Stimulated activated naive B cell treated with anti-CD40 and anti-IgM and Interleukin-4, amounts not matched to agents 10 μg/mL and 1 μg/mL and 100 μg/mL, for 72 hours (primary cell): ENCODE measurements around the gene VPS9D1.
A peak's percentile ranks its signal among the peaks of the same experiment; 100 is the strongest.
"Not testable (repeated sequence)": the region's sequence is repeated elsewhere in the genome, so short reads cannot be mapped to it uniquely, and the experiment has no call there.

ENCODE experiments used
- ATAC-seq, 2 donors: fragments of 150-1000 bp; cut with Tn5 transposase; replicated peaks; 2 replicates each; pipeline ENCODE4 v1.10.0; 2021; ENCODE audit warnings: moderate library complexity in 1 of 2
- DNase-seq: peaks from one replicate; pipeline ENCODE4 v3.0.0; 2021
- H3K27ac Mint-ChIP-seq: one replicate; pipeline ENCODE4 v1.8.0; 2022; ENCODE audit warnings: mild to moderate bottlenecking, mixed read lengths
- H3K27me3 Mint-ChIP-seq, 2 donors: one replicate each; pipeline ENCODE4 v1.8.0; 2022; ENCODE audit warnings: mixed read lengths in 2 of 2
- H3K36me3 Mint-ChIP-seq, 2 donors: one replicate each; pipeline ENCODE4 v1.8.0; 2022; ENCODE audit warnings: mixed read lengths in 2 of 2, mild to moderate bottlenecking in 1 of 2
- H3K4me1 Mint-ChIP-seq, 2 donors: one replicate each; pipeline ENCODE4 v1.8.0; 2022; ENCODE audit warnings: mixed read lengths in 2 of 2, mild to moderate bottlenecking in 1 of 2
- H3K4me3 Mint-ChIP-seq, 2 donors: one replicate each; pipeline ENCODE4 v1.8.0; 2022; ENCODE audit warnings: mild to moderate bottlenecking in 2 of 2, mixed read lengths in 2 of 2, moderate library complexity in 1 of 2
- H3K9me3 Mint-ChIP-seq, 2 donors: one replicate each; pipeline ENCODE4 v1.8.0; 2022; ENCODE audit warnings: mixed read lengths in 2 of 2, mild to moderate bottlenecking in 1 of 2

The VPS9D1 gene

GRCh38 chr16:89709166-89709565, 11.5 kb downstream of the VPS9D1 start:
- no peak overlapping the region for H3K4me3 Mint-ChIP-seq
- DNase-seq (no peak), ATAC-seq (no peak)
- peaks cover 0 to 2% of the 10 kb centered on the region in 2 donors for H3K36me3 Mint-ChIP-seq
- no peak overlapping the region for H3K27ac Mint-ChIP-seq
- H3K27me3 Mint-ChIP-seq: no peaks in the 10 kb centered on the region
- no peaks in the 10 kb centered on the region for H3K9me3 Mint-ChIP-seq
- peaks cover 6 to 19% of the 10 kb centered on the region in 2 donors for H3K4me1 Mint-ChIP-seq

- Mint-ChIP-seq H3K4me3 (no peak overlapping the region), H3K4me1 (peaks cover 6 to 19% of the 10 kb centered on the region in 2 donors), H3K27ac (no peak overlapping the region), H3K27me3 (no peaks in the 10 kb centered on the region), H3K36me3 (no peaks in the 10 kb centered on the region), H3K9me3 (no peaks in the 10 kb centered on the region)
- DNase-seq (no peak), ATAC-seq (no peak)
These were observed 12.2 kb downstream of the VPS9D1 start for GRCh38 chr16:89708481-89708931.

DNA sequence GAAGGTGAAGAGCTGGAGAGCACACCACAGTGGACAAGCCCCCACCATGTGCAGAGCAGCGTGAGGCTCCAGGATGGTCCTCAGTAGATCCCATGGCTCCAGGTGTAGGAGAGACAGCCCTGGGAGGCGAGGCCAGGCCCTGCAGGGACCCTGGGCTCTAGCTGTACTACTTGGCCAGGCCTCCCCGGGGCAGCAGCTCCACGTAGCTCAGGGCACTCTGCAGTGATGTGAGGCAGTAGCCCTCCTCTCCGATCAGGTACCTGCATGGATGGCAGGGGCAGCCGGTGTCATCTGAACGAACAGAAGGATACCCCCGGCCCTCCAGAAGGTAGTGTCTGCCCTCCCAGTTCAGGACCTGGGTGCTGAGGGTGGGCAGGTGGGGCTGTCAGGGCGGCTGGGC, 13.0 kb downstream of the VPS9D1 start:
- Mint-ChIP-seq H3K9me3 (no peaks in the 10 kb centered on the region), H3K4me3 (no peak overlapping the region), H3K4me1 (peaks cover 6 to 19% of the 10 kb centered on the region in 2 donors), H3K36me3 (no peaks in the 10 kb centered on the region), H3K27me3 (no peaks in the 10 kb centered on the region), H3K27ac (no peak overlapping the region)
- ATAC-seq (no peak), DNase-seq (no peak)

DNA sequence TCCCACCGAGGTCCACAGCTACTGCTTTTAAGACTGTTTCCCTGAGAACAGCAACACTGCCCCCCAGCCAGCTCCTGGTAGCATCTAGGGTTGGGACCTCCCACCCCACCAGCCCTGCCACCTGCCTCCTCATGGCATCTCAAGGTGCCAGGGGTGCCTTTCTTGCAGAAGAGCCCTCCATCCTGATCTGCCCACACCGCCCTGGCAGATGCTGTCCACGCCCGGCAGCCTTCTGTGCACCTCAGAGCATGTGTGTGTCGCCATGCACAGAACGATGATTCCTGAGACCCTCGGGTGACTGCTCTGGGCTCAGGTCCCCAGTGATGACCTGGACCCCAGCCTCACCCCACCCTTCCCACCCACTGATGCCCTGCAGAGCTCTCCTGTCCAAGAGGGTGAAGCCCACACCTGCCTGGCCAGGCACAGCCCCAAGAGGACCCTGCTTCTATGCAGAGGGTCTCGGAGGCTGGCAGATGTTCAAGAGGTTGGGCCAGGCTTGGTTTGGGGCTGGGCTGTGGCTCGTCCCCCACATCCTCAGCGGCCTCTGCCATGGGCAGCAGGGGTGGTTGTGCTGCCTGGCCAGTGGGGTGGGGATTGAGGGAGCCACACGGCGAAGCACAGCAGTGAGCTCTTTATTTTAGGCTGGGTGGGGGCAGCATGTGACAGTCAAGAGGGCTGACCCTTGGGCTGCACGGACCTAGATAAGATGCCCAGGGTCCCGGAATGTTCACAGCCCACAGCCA, 14.0 kb downstream of the VPS9D1 start:
- no peak for ATAC-seq
- H3K36me3 Mint-ChIP-seq: no peaks in the 10 kb centered on the region
- H3K9me3 Mint-ChIP-seq: no peaks in the 10 kb centered on the region
- H3K27ac Mint-ChIP-seq: no peak overlapping the region
- no peak for DNase-seq
- H3K4me3 Mint-ChIP-seq: peak overlapping the region in 1 of 2 donors; percentile 56
- H3K4me1 Mint-ChIP-seq: peaks cover 8 to 18% of the 10 kb centered on the region in 2 donors
- no peaks in the 10 kb centered on the region for H3K27me3 Mint-ChIP-seq

- Mint-ChIP-seq H3K36me3 (peaks cover 0 to under 1% of the 10 kb centered on the region in 2 donors), H3K27me3 (no peaks in the 10 kb centered on the region), H3K9me3 (no peaks in the 10 kb centered on the region), H3K27ac (no peak overlapping the region), H3K4me3 (no peak overlapping the region), H3K4me1 (peaks cover 10 to 26% of the 10 kb centered on the region in 2 donors)
- ATAC-seq (no peak), DNase-seq (no peak)
These were observed 15.7 kb downstream of the VPS9D1 start for GRCh38 chr16:89705006-89705405.

DNA sequence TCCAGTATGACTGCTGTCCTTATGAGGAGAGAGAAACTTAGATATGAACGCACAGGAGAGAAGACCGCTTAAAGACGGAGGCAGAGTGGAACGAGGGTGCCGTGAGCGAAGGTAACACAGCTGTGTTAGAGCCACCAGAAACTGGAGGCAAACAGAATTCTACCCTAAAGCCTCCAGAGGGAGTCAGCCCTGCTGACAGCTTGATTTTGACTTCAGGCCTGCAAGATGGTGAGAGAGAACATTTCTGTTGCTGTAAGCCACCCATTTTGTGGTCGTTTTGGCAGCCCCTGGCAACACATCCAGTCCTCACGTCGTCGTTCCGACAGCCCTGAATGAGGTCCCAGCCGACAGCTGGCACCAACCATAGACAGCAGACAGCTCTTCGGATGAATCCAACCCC, 16.4 kb downstream of the VPS9D1 start:
- no peaks in the 10 kb centered on the region for H3K9me3 Mint-ChIP-seq
- DNase-seq (no peak), ATAC-seq (no peak)
- H3K27ac Mint-ChIP-seq: no peak overlapping the region
- H3K4me1 Mint-ChIP-seq: peaks cover 11 to 31% of the 10 kb centered on the region in 2 donors
- H3K27me3 Mint-ChIP-seq: no peaks in the 10 kb centered on the region
- H3K36me3 Mint-ChIP-seq: peaks cover under 1 to 4% of the 10 kb centered on the region in 2 donors
- H3K4me3 Mint-ChIP-seq: no peak overlapping the region

DNA sequence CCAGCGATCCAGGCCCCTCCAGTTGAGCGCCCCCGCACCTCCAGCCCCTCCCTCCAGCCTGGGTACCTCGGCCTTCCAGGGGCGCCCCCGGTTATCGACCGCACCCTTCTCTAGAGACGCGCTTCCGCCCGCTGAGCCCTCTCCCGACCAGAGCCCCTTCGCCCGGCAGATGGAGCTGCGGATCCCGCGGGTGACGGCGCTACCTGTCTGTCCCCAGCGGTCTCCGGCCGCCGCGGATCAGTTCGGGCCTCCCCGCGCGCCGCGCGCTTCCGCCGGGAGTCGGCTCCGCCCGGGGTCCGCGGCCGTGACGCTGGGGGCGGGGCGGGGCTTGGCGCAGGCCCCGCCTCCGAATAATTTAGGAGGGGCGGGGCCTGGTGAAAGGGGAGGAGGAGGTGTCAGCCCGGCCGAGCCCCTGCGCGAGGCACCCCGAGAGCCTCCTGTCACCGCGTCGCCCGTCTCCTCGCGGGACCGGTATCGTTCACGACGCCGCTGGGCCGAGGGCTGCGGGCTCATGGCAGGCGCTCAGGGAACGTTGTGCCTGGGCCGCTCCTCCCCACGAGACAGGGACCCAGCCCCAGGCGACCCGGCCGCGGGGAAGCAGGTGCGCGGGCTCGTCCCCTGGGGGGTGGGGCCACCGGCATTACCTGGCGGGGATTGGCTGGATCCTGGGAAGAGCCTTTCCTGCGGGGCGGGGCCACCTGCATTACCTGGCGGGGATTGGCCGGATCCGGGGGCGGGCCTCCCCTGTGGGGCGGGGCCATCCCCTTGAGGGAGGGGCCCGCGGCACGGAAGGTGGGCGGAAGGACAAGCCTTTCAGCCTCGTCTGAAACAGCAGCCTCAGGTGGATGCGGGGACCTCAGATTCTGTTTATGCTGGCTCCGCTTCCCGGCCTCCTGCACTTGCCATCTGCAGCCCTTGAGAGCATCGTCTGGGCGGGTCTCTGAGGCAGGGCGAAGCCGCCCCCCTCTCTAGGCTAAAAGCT, 19.0 kb downstream of the VPS9D1 start, which contains the start of gene SPATA2L:
SPATA2L (minus strand) TSS at position 281 of the 982 bp plus-strand sequence. CDS start 473 bp downstream, outside the sequence.
- peak; percentile 69 to 77 for ATAC-seq
- H3K4me1 Mint-ChIP-seq: peaks cover 15 to 35% of the 10 kb centered on the region in 2 donors
- peak; percentile 94 for DNase-seq
- peaks cover 6 to 8% of the 10 kb centered on the region in 2 donors for H3K36me3 Mint-ChIP-seq
- no peaks in the 10 kb centered on the region for H3K9me3 Mint-ChIP-seq
- peak within 1 kb of the TSS; percentile 92 for H3K27ac Mint-ChIP-seq
- H3K4me3 Mint-ChIP-seq: peak within 1 kb of the TSS; percentile 86 to 88
- no peaks in the 10 kb centered on the region for H3K27me3 Mint-ChIP-seq

DNA sequence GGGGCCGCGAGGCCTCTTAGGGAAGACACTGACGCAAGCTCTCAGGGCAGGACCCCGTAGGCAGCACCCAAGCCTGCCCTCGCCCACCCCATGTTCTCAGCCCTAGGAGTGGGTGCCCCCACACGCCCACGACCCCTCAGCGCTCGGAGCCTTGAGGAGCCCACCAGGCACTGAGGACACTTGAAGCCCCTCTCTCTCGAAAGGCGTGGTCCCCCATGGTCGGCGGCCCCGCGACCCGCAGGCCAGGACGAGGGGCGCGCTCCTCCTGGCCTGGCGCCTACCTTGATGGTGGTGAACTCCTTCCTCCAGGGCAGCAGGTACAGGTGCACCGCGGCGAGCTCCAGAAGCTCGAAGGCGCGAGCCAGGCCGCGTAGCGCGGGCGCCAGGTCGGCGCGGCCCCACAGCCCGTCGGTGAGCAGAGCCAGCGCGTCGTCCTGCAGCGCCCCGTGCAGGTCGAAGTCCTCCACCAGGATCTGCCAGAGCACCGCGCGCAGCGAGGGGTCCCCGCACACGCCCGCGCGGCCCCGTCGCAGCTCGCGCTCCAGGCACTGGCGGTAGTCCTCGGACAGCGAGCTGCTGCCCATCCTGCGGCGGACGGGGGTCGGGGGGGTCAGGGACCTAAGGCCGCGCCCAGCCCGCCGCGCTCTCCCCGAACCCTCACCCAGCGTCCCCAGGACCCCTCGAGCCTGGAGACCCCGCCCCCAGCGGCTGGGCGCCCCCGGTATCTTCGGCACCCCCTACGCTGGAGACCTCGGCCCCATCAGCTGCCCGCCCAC, 19.9 kb downstream of the VPS9D1 start:
- ATAC-seq: peak; percentile 47 to 49
- peaks cover 7 to 11% of the 10 kb centered on the region in 2 donors for H3K36me3 Mint-ChIP-seq
- peak overlapping the region; percentile 86 to 88 for H3K4me3 Mint-ChIP-seq
- H3K9me3 Mint-ChIP-seq: no peaks in the 10 kb centered on the region
- H3K27me3 Mint-ChIP-seq: no peaks in the 10 kb centered on the region
- peak; percentile 55 for DNase-seq
- H3K27ac Mint-ChIP-seq: peak overlapping the region; percentile 92
- H3K4me1 Mint-ChIP-seq: peaks cover 14 to 38% of the 10 kb centered on the region in 2 donors

GRCh38 chr16:89700100-89700648, 20.5 kb downstream of the VPS9D1 start:
- H3K9me3 Mint-ChIP-seq: no peaks in the 10 kb centered on the region
- no peaks in the 10 kb centered on the region for H3K27me3 Mint-ChIP-seq
- H3K27ac Mint-ChIP-seq: peak overlapping the region; percentile 86
- DNase-seq: peak; percentile 92
- peak; percentile 27 to 31 for ATAC-seq
- peak overlapping the region; percentile 86 to 88 for H3K4me3 Mint-ChIP-seq
- peaks cover 12 to 41% of the 10 kb centered on the region in 2 donors for H3K4me1 Mint-ChIP-seq
- peaks cover 11 to 16% of the 10 kb centered on the region in 2 donors for H3K36me3 Mint-ChIP-seq

DNA sequence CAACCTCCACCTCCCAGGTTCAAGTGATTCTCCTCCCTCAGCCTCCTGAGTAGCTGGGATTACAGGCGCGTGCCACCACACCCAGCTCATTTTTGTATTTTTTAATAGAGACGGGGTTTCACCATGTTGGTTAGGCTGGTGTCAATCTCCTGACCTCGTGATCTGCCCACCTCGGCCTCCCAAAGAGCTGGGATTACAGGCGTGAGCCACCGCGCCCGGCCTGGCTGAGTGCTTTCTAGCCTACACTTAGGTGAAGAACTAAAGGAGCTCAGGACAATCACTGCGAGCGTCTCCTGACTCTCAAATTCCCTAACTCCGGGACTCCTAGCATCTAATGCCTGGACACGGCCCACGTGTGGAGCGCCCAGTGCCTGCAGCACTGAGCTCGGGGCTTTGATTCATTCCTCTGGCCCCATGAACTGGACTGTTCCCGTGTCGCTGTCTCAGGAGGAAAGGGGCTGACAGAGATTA, 21.0 kb downstream of the VPS9D1 start:
- H3K4me3 Mint-ChIP-seq: peak overlapping the region; percentile 86 to 88
- H3K4me1 Mint-ChIP-seq: peaks cover 12 to 41% of the 10 kb centered on the region in 2 donors
- peak overlapping the region; percentile 86 for H3K27ac Mint-ChIP-seq
- not testable (repeated sequence) for H3K9me3 Mint-ChIP-seq, ATAC-seq, DNase-seq, H3K27me3 Mint-ChIP-seq
- peaks cover 15 to 20% of the 10 kb centered on the region in 2 donors for H3K36me3 Mint-ChIP-seq

GRCh38 chr16:89698717-89699116, 22.0 kb downstream of the VPS9D1 start:
- H3K27ac Mint-ChIP-seq, DNase-seq, H3K9me3 Mint-ChIP-seq, ATAC-seq, H3K27me3 Mint-ChIP-seq, H3K4me3 Mint-ChIP-seq: not testable (repeated sequence)
- Mint-ChIP-seq H3K36me3 (peaks cover 19 to 23% of the 10 kb centered on the region in 2 donors), H3K4me1 (peaks cover 16 to 44% of the 10 kb centered on the region in 2 donors)

DNA sequence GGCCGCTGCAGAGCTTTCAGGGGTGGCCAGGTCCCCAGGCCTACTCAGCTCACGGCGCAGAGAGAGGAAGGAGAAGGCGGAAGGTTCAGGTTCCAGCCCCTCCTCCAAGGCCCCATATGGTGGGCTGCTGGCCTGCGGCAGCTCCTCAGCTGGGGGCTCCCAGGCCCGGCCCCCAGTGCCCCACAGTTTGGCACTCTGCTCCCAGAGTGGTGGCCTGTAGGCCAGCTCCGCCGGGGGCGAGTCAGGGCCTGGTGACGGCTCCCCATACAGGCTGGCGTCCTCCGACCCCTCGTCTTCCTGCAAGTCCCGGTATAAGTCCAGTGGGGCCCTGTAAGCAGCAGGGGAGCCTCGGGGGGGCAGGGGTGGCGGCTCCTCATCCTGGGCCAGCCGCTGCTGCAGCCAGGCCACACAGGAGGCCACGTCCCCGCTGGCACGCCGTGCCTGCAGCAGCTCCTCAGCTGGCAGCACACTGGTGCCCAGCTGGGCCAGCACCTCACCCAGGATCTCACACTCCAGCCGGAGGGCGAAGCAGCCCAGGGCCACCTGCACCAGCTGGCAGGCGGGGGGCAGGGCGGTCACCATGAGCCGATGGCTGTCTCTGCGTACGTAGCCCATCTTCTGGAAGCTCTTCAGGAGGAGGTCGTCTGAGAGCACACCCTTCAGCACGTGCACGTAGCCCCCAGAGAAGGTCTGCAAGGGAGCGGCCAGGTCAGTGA, 22.9 kb downstream of the VPS9D1 start:
- peaks cover 20 to 47% of the 10 kb centered on the region in 2 donors for H3K4me1 Mint-ChIP-seq
- H3K27ac Mint-ChIP-seq: no peak overlapping the region
- peaks cover 25 to 29% of the 10 kb centered on the region in 2 donors for H3K36me3 Mint-ChIP-seq
- H3K9me3 Mint-ChIP-seq: no peaks in the 10 kb centered on the region
- DNase-seq: no peak
- no peak overlapping the region for H3K4me3 Mint-ChIP-seq
- no peak for ATAC-seq
- no peaks in the 10 kb centered on the region for H3K27me3 Mint-ChIP-seq

DNA sequence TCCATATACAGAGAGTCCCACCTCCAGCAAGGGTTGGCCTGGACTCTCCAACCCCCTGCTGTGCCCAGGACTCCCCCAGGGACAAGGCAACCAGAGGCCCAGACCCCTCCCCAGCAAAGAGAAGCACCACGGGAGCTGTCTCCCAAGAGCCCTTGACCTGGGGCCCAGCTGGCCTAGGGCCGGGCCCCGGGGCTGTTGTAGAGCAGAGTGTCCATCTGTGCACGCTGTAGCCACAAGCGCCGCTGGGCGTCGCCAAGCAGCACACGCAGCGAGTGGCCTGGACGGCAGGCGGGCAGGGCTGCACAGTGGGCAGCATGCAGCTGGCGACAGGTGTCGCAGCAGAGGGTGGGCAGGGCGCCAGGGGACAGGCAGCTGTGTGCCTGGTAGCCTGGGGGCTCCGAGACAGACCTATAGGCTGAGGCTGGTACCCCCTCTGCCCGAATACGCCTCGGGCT, 23.5 kb downstream of the VPS9D1 start:
- no peak for DNase-seq
- Mint-ChIP-seq H3K4me3 (peak overlapping the region in 1 of 2 donors; percentile 19), H3K27me3 (no peaks in the 10 kb centered on the region), H3K9me3 (no peaks in the 10 kb centered on the region), H3K36me3 (peaks cover 29 to 32% of the 10 kb centered on the region in 2 donors), H3K27ac (no peak overlapping the region), H3K4me1 (peaks cover 17 to 41% of the 10 kb centered on the region in 2 donors)
- no peak for ATAC-seq
